ENCODE data around the gene SRGAP3.

DNA sequence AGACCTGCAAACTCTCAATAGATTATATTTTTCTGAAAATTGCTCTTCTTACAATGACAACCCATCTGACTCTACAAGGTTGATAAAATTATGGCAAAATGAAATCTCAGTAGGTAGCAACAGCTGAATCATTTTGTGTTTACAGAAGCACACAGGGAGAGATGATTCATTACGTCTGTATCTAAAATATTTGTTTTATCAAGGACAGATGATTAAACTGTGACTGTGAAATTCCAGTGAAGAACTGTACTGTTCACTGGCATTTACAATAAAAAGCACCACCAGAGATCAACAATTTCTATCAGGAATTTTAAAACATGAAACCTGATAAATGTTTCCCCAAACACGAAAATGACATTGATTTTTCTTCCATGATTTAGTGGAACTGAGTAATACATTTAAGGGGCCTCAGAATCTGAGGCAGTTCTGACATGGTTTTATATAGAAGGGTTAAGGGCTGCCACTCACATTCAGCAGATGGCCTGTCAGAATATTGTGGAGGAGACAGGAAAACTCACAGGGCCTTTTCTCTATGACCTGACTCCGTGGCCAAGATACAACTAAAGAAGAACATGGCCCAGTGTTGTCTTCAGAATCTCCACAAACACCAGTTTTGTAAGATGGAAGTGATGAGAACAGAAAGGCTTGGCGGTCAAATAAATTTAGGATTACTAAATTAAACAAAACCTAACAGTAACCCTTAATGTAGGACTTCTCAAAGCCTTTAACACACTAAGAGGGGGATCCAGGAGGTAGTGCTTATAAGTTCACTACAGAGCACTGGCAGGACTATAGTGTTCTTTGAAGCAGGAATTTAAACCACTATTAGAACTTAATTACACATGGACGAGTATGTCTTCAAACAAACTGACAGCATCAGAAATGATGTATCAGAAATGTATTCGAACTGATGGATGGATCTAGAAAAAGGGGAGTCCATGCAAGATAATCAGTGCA lies 312.1 kb downstream of the SRGAP3 start:
- TF ChIP-seq, protein P1, sequence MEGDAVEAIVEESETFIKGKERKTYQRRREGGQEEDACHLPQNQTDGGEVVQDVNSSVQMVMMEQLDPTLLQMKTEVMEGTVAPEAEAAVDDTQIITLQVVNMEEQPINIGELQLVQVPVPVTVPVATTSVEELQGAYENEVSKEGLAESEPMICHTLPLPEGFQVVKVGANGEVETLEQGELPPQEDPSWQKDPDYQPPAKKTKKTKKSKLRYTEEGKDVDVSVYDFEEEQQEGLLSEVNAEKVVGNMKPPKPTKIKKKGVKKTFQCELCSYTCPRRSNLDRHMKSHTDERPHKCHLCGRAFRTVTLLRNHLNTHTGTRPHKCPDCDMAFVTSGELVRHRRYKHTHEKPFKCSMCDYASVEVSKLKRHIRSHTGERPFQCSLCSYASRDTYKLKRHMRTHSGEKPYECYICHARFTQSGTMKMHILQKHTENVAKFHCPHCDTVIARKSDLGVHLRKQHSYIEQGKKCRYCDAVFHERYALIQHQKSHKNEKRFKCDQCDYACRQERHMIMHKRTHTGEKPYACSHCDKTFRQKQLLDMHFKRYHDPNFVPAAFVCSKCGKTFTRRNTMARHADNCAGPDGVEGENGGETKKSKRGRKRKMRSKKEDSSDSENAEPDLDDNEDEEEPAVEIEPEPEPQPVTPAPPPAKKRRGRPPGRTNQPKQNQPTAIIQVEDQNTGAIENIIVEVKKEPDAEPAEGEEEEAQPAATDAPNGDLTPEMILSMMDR (IDR thresholded peaks at IDR 0.05): no peak
- no peak for TF ChIP-seq POLR2A (IDR thresholded peaks at IDR 0.05)
